SKM-1 treated with dmso at 0.1 percent for 144 hours (cell line): ENCODE data around the gene SDF2L1.
A peak's percentile ranks its signal among the peaks of the same experiment; 100 is the strongest.
"Not testable (repeated sequence)": the region's sequence is repeated elsewhere in the genome, so short reads cannot be mapped to it uniquely, and the experiment has no call there.

ENCODE experiments used
- DNase-seq: peaks from one replicate; lab custom pipeline; 2025; ENCODE audit not compliant: unreplicated experiment; lab: John Stamatoyannopoulos, UW

SDF2L1 gene, protein sequence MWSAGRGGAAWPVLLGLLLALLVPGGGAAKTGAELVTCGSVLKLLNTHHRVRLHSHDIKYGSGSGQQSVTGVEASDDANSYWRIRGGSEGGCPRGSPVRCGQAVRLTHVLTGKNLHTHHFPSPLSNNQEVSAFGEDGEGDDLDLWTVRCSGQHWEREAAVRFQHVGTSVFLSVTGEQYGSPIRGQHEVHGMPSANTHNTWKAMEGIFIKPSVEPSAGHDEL

DNA sequence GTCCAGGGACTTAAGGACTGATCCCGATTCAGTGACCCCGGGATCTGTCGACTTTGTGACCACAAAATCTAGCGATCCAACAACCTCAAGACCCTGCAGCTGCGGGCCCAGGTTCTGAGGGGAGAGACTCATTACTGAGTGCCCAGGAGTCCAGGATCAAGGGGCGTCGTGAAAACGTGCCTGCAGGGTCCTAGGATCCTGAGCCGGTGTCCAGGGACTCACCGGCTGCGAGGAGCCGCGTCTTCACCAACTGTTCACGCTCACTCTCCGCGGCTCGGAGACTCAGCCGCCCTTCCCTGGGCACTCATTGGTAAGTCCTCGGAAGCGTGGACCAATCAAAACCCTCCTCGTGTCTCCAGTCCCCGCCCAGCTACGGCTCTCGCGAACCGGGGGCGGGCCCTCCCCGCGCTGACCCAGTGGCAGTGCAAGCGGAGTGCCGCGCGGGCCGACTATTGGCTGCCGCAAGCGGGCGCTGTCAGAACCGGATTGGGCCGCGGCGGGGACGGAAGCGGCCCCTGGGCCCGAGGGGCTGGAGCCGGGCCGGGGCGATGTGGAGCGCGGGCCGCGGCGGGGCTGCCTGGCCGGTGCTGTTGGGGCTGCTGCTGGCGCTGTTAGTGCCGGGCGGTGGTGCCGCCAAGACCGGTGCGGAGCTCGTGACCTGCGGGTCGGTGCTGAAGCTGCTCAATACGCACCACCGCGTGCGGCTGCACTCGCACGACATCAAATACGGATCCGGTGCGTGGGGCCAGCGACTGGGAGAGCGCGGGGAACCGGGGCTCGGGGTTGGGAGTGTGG is at the start of gene SDF2L1:
Gene SDF2L1, plus strand, starts transcription at position 514 of the 795 bp plus-strand sequence. Its CDS starts 35 bp downstream, at position 549.
- peak; percentile 98 for DNase-seq

DNA sequence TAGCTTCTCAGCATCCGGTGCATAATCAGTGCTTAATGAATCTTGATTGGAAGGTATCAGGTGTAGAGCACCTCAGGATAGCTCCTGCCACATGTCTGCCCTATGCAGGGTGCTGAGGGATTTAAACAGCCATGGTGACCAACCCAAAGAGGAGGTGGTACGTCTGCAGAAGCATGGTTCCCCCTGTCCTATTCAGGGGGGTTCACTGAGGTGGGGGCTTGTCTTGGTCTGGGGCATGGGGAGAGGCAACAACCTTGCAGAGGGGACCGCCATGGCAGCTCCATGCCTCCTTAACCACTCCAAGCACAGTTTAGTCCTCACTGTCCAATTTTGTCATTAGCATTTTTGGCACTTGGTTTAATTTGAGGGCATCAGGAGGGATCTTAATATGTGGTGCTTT is 49.7 kb upstream of the SDF2L1 start:
- DNase-seq = no peak

GRCh38 chr22:21593406-21594232 is 48.5 kb upstream of the SDF2L1 start:
- DNase-seq = no peak

DNA sequence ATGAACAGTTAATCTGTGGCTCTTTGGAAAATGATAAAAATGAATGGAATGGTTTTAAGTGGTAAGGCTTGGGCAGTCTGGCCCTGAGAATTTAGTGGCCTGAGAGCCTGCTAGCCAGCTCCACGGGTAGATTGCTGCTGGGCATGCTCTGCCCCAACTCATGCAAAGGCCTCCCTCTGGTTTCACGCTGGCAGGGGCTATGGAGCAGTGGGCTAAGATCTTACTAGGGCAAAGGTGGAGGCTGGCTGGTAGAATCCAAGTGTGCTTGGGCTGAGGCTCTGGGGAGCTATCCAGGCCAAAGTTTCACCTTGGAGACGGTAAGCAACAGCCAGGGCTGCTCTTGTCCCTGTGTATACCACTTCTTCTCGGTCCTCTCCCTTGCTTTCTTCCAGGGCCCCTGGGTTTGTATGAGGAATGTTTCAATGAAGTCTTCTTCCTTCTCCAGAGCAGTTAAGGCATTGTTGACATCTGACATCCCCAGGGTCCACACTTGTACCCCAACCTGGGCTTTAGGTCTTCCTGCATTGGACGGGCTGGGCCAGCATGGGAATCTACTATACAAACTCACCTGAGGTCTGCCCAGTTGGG is 47.1 kb upstream of the SDF2L1 start:
- DNase-seq = no peak

DNA sequence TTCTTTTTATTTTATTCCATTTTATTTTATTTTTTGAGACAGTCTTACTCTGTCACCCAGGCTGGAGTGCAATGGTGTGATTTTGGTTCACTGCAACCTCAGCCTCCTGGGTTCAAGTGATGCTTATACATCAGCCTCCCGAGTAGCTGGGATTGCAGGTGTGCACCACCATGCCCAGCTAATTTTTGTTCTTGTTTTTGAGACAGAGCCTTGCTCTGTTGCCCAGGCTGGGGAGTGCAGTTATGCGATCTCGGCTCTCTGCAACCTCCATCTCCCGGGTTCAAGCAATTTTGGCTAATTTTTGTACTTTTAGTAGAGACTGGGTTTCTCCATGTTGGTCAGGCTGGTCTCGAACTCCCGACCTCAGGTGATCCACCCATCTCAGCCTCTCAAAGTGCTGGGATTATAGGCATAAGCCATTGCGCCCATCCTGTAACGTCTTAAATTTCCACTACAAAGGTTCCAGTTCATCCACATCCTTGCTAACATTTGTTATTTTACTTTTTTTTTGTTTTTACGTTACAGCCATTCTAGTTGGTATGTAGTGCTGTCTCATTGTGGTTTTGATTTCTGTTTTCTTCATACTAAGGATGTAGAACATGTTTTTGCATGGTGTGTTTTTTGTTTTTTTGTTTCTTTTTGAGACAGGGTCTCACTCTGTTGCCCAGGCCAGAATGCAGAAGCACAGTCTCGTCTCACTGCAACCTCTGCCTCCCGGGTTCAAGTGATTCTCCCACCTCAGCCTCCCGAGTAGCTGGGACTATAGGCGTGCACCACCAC is 45.6 kb upstream of the SDF2L1 start:
- DNase-seq = not testable (repeated sequence)

GRCh38 chr22:21598302-21598701 is 43.8 kb upstream of the SDF2L1 start:
- DNase-seq = no peak

DNA sequence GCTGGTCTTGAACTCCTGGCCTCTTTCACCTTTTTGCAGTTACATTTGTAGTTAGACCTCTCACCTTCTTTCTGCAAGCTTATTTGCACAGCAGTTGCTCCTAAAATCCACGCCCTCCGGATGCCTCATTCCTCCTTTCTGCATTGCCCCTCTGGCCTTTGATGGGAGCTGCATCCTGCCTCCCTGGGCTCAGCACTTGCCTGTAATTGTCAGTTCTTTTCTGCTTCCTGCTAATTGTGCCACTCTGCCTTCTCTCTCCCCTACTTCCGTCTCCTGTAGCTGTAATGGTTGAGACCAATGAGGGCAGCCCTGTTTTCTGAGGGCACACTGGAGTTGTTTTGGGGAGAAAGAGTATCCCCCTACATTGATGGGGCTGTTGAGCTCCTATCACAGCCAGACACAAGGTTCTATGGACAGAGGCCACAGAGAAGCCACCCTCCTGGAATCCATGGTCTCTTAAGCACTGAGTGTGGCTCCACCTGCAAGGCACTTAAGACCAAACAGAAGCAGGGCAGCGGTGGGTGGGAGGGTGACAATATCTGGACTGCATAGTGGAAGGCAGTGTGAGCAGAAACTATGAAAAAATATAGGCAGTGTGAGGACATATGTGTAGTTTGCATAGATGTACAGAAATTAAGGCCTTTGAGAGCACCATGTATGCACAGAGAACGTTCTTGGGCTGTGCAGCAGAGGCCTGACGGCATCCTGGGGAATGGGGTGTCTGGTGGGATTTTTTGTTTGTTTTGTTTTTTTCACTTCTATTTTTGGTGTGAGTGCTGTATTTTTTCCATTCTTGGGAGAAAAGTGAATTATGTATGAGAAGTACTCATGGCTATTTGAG is 42.8 kb upstream of the SDF2L1 start:
- no peak for DNase-seq

GRCh38 chr22:21602579-21602978 is 39.5 kb upstream of the SDF2L1 start:
- DNase-seq = no peak

- no peak for DNase-seq
Observed at GRCh38 chr22:21603973-21604372, 38.1 kb upstream of the SDF2L1 start.

DNA sequence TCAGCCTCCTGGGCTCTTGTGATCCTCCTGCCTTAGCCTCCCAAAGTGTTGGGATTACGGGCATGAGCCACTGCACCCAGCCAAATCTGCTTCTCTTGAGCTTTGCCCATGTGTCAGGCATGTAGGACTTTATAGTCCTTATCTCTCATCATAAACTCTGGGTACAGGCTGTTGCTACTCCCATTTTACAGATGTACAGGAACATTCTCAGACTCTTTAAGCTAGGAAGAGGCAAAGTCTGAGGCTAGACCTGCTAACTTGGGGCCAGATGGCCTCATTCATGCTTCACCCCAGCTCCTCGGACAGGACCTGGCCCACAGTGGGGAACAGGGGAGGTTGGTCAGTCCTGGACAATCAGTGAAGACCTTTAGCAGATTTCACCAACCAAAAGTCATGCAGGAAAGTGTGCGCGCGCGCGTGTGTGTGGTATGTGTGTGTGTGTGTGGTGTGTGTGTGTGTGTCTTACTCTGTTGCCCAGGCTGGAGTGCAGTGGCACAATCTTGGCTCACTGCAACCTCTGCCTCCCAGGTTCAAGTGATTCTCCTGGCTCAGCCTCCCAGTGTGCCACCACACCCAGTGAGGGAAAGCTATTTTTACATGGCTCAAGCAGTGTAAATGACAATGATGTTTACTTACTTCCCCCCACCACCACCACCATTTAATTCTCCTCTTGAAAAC is 36.1 kb upstream of the SDF2L1 start:
- DNase-seq = no peak

DNA sequence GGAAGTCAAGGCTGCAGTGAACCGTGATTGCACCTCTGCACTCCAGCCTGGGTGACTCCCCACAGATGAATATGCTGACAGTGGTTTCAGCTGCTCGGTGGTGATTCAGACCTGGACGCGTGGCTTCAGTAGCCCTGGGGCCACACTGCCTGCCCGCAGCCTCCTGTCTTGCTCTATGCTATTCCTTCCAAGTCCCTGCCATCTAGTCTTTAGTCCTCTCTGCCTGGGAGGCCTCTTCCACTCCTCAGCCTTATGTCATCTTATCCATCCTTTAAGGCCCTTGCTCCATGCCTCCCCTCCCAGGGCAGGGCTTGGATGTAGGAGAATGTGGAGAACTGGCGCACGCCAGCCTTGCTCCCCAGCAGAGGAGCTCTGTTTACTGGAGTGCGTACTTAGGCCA is 35.3 kb upstream of the SDF2L1 start:
- no peak for DNase-seq

- DNase-seq = not testable (repeated sequence)
Observed at GRCh38 chr22:21609556-21610157, 32.4 kb upstream of the SDF2L1 start.

- no peak for DNase-seq
Observed at GRCh38 chr22:21611210-21611977, 30.7 kb upstream of the SDF2L1 start.

DNA sequence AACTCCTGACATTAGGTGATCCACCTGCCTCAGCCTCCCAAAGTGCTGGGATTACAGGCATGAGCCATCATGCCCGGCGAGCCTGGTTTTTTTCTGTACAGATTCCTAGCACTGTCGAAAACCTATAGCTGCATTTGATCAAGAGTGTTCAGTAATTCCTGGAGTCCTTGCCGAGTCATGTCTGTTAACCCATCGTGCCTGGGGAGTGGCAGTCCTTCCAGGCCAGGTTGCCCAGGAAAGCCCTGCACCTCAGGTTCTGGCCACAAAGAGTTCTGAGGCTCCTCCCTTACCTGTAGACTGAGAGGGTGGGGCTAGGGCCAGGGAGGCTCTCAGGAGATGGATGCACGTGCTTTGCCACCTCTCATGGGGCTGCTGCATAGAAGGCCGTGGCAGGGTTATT is 29.2 kb upstream of the SDF2L1 start:
- no peak for DNase-seq

DNA sequence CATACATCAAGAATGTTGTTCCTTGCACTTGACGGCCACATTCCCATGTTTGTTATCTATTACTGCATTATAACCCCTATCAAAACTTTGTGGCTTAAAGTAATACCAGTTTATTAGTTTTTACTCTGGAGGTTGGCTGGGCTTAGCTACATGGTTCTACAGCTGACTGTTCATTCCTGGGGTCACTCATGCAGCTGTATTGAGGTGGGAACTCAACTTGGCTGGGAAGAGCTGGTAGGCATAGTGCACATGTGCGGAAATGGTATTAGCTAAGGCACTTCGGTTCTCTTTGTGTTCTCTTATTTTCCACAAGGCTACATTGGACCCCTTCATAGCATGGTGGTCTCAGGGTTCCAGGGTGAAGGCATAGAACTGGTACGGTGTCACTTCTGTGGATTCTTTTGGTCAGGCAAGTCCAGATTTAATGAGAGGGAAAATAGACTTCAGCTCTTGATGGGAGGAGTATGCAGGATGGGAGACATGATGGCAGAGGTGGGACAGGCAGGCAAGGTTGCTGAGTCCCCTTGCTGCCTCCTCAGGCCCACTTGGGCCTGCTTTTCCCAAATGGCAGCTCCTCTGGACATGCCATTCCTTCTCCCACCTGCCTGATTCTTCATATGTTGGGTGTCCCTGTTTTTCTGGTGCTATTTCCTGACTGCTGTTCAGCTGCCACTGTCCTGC is 28.4 kb upstream of the SDF2L1 start:
- no peak for DNase-seq

DNA sequence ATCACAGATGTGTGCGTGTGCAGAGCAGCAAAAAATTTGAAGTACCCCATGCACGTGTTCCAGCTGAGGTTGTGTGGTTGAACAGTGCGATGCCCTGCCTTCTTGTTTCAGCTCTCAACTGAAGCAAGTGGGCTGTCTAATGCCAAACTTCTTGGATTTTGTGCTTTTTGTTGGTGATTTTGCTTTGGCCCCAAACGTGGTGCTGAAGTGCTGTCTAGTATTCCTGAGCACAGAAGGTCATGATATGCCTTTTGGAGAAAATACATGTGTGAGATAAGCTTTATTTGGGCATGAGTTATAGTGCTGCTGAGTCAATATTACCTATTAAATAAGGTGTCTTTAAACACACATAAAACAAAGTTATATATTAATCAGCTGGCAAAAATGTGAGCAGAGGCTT is 26.4 kb upstream of the SDF2L1 start:
- no peak for DNase-seq

DNA sequence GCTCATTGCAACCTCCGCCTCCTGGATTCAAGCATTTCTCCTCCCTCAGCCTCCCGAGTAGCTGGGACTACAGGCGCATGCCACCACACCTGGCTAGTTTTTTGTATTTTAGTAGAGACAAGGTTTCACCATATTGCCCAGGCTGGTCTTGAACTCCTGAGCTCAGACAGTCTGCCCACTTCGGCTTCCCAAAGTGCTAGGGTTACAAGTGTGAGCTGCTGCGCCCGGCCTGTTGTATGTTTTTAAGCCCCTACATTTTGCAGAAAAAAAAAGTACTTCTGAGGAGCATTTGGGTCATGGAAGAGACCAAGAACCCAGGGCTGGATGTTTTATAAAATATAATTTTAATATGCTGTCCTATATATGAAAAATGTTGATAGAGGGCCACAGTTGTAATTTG is 24.8 kb upstream of the SDF2L1 start:
- not testable (repeated sequence) for DNase-seq
